ENCODE data around the gene TMEM234.

Gene TMEM234

GRCh38 chr1:32239337-32239736 lies 17.2 kb upstream of the TMEM234 start:
- no peak for DNase-seq

GRCh38 chr1:32234792-32235191 lies 12.6 kb upstream of the TMEM234 start:
- DNase-seq: no peak

- no peak for DNase-seq
Measured at GRCh38 chr1:32232558-32233304, 10.6 kb upstream of the TMEM234 start.

DNA sequence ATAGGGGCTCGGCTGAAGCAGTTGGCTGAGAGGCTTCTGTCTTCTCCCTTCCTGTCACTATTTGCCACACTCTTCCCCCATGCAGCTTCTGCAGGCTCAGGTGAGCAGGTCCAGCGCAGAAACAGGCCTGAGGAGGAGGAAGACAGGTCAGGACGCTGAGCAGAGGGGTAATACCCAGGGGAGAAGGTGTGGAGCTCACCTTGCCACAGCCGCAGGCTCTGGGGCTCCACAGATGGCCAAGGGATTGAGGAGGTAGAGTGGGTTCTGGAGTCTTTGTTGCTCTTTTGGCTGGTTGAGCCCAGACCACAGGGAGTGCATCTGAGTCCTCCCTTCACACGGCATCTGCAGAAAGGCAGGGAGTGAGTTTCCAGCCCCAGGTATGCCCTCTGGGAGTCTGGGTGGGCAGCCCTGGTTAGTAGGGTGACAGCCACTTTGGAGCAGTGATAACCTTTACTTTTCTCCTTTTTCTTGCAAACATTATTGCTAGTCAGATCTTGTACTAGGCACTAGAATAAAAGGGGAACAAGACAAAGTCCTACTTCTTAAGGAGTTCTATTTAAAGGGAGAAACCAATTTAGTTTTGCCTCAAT lies 9.8 kb upstream of the TMEM234 start:
- no peak for DNase-seq

GRCh38 chr1:32228771-32229170 lies 6.6 kb upstream of the TMEM234 start:
- DNase-seq: no peak

DNA sequence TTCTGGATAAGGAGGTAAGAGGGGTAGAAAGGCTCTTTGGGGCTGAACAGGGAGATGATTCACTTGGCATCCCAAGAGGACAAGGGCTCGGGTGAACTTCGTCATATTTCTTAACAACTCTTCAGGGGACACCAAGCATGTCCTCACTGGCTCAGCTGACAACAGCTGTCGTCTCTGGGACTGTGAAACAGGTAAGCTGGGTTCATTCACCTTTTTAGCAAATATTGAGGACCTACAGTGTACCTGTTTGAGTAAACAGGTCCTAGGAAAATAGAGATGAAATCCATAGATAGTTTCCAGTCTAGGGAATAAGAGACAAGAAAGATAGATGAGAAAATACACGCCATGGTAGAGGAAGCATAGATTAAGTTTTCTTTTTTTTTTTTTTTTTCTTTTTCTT lies 2.1 kb upstream of the TMEM234 start:
- DNase-seq: no peak

DNA sequence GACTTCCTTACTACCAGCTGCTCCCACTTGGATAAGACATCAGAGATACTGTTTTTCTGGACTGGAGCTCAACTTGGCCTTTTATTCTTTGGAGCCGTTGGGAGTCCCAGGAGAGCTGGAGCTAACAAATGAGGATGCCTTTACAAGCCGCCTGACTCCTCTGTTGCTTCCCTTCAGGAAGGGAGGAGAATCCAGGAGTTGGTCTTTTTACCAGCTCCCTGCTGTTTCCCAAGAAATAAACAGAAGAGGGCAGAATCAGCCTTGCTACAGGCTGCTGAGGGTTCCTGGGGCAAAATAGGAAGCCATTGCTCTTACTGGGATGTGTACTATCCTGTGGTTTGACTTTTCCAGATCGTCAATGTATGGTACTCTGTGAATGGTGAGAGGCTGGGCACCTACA lies 1.5 kb upstream of the TMEM234 start:
- DNase-seq: no peak

GRCh38 chr1:32221581-32221979 lies 573 bp downstream of the TMEM234 start:
- DNase-seq: no peak

DNA sequence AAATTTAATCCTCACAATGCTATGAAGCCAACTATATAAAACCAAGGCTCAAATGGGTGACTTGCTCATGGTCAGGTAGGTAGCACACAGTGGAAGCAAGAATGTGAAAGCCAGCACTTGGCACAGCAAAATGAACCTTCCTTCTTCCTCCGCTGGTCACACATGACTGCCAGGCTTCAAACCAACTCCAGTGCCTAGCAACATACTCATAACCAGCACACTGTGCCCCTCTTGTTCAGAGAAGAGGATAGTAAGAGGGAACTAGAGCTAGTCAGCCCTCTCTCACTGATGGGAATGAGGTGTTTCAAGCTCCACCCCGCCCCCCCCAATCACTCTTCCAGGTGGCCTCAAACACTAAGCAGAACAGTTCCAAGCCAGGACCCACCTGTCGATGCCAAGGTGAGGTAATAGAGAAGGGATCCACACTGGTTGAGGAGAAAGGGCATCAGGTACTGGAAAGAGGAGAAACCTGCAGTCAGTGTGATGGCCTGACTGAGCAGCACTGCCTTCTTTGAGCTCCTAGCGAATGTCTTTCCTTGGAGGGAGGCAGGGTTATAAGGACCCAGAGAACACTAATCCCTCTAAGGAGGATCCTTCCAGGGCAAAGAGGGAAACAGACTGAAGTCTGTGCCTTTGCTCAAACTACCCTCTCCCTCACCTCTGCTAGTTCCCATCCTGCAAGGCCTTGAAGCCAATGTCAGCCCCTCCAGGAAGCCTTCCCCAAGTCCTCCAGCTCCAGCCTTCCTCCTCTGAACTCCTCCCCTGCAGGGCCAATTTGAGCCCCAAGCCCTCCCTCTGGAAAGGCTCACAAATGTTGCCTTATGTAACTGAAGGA lies 1.2 kb downstream of the TMEM234 start:
- DNase-seq: no peak

DNA sequence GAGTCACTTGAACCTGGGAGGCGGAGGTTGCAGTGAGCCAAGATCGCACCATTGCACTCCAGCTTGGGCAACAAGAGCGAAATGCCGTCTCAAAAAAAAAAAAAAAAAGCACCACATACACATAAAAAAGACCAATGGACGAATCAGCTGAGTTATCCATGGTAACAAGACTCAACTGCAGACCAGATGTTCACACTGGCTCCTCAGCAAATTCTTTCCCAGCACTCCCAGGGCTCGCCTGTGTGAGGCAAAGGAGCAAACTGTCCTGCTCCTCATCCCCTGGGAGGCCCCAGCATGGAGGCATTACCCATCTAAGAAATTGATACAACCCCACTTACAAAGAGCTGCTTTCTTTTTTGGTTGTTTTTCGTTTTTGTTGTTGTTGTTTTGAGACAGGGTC lies 3.1 kb downstream of the TMEM234 start:
- no peak for DNase-seq

DNA sequence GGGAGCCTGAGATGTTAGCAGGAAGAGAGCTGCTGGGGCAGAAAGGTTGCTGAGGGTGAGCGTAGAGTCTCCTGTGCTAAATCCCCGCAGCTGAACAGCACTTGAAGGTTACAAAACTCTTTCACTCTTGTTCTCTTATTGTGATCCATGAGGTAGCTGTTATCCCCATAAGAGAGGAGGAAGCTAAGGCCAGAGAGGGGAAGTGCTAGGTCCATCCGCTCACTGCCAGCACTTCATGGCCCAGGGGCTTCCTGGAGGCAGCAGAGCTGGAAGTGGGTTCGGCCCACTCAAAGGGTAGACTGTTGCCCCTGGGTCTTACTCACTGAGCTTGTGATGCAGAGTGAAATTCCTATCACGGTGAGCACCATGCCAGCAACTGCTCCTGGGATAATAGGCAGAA lies 5.6 kb downstream of the TMEM234 start:
- no peak for DNase-seq

DNA sequence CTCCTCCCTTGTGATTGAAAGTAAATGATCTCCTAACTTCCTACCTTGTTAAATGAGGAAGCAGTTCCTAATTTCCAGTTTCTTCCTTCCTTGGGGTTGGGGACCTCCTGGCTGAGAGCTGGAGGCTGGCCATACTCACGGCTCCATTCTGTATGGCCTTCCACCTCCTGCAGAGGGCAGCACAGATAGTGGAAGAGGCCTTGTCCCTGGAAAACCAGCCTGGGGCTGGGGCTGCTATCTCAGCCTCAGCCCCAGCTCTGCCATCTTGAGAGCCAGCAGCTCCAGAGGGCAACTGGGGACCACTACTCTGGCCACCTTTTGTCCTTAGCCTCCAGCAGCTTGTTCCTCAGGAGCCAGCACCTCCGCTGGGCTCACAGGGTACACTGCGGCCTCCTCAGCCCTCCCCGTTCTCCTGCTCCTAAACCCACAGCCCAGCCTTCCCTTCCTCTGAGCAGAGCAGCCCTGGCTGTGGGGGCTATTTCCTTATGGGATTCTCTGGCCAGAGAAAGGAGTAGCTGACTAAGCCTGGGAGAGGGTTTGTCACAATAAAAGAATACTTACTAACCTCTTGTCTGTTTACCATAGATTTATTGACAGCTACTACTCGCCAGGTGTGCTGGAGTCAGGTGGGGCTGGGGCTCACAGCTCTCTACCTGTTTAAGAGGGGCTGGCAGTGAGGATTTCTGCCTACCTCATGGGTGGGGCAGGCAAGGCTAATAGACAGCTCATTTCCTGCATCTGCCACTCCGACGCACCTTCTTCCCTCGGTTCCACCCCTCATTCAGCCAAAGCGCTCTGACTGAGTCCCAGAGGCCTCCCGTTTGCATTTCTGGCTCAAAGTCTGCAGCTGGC lies 6.3 kb downstream of the TMEM234 start:
- DNase-seq: peak; percentile 45

DNA sequence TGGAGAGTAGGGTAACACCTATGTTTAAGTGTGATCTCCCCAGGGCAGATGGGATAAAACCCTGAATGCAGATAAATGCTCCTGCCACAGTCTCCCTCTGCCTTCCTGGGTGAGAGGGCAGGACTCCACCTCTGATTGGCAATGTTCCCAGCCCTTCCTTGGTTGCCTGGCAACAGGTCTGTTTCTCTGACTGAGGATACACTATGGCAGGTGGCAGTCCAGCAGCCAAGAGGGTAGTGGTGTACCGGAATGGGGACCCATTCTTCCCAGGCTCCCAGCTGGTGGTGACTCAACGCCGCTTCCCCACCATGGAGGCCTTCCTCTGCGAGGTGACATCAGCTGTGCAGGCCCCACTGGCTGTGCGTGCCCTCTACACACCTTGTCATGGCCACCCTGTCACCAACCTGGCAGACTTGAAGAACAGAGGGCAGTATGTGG lies 13.2 kb downstream of the TMEM234 start, which contains the start of gene DCDC2B:
DCDC2B (plus strand) TSS at position 199 of the 438 bp plus-strand sequence; CDS start at position 204, 5 bp downstream.
- DNase-seq: no peak

DNA sequence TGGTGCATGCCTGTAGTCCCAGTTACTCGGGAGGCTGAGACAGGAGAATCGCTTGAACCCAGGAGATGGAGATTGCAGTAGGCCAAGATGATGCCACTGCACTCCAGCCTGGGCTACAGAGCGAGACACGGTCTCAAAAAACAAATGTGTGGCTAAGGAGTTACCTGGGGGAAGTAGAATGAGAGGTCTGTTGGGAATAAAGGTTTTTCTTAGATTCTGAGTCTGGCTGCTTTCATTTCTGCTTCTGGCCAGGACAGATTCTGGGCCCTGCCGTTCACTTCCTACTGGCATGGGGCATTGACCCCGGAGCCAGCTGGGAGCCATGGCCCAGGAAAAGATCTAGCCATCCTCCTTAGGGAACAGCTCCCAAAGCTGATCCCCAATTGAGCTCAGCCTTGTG lies 13.7 kb downstream of the TMEM234 start:
- DNase-seq: no peak

DNA sequence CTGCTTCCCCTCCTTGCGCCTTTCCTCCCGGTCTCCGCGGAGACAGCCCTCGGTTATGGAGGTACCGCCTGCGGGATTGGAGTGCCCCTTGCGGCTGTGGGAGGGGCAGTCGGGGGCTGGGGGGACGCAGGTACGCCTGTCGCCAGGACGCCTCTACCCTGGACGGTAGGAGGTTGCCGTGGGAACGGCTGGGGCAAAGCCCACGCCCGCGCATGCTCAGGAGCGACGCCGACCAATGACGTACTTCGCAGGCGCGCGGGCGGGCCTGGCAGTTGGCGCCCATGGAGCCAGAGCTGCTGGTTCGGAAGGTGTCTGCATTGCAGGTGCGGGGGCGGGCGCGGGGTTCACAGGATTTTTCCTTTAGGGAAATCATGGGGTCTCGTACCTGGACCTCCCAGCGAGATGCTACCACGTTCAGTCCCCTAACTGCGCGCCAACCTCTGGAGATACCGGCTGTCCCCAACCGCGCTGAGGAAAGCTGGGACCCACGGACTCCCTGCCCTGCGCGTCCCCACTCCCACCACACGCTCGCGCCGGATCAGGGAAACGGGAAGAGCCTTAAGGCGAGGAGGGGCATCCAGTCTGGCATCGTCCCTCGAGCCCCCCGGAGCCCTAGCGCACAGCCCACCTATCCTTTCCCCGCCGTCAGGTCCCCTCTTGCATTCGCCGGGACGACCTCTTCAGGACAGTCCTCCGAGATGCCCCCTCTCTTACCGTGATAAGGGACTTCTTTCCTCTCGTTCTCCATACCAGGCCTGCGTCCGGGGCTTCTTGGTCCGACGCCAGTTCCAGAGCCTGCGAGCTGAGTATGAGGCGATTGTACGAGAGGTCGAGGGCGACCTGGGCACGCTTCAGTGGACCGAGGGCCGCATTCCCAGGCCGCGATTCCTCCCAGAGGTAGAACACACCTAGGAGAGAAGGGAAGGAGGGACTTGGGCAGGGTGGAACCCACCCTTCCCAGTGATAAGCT lies 16.5 kb downstream of the TMEM234 start, which contains the start of gene IQCC:
IQCC (plus strand) TSS at position 271 of the 970 bp plus-strand sequence; CDS start at position 282, 11 bp downstream.
- DNase-seq: peak; percentile 83

DNA sequence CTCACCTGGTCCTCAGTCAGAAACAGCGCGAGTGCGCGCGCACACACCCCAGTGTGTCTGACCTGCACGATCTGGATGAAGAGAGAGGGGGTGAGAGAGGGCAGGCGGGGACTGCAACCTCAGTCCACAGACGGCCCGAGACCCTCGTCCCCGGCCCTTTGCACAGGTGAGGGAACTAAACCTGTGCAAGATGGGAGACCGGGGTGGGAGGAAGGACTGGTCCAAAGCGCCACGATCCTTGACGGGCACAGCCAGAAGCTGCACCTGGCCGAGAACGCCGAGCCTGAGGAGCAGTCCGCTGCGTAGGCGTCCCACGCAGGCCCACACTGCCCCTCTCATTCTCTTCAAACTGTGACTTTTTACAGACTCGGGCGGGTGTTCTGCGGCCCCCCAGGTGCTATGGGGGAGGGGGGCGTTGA lies 17.2 kb downstream of the TMEM234 start:
- DNase-seq: no peak

GRCh38 chr1:32201011-32201855 lies 20.9 kb downstream of the TMEM234 start:
- DNase-seq: peak; percentile 71

DNA sequence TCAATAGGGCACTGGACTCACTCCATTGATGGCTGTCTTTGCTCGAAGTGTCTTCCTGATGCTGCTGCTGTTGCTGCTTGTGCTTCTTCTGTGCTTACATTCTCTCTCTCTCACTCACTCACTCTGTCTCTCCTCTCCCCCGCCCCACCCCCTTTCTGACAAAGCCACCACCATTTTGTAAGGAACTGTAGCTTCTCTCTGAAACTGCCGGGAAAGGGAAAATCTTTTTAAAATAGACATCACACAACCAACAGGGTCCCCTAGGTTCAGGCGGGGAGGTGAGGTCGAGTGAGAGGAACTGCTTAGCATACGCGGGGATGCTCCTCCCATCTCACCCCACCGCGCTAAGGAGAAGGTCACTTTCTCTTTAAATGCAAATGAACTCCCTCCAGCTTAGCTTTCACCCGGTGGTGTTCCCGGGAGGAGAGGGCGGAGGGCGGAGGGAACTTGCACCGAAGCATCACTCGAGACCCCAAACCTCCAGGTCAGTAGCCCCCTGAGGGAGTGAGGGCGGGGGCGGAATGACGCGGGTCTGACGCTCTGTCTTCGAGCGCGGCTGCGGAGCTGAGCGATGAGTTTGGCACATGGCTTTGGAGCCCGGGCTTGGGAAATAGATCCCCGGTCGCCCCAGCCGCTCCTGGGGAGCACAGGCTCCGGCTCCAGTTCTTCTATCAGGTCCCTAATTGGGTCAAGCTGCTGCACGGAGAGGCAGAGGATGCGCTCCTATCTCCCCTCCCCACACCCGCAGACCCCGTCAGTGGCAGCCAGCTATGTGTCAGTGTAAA lies 21.7 kb downstream of the TMEM234 start, which contains the start of gene CCDC28B:
CCDC28B (plus strand) TSS at position 370 of the 785 bp plus-strand sequence. CDS start 1,341 bp downstream, outside the sequence.
- DNase-seq: peak; percentile 42

DNA sequence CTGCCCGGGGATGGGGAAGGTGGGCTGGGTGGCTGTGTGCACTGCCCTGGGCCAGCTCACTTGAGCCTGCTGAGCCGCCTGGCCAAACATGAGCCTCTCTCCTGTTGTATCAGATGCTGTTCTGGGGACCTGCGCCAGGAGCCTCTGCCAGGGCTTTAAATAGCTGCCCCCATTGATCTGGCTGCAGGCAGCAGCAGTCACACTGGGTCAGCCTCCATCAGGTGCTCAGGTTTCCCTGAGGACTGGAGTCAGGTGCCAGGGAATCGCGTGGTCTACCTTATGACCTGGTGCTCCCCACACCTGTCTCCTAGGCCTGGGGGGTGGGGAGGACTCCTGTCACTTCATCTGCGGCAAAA lies 22.5 kb downstream of the TMEM234 start:
- DNase-seq: no peak

Data from T-helper 9 cell (primary cell).